BLaER1 (cell line): ENCODE data around the gene SGK2.
"Not testable (repeated sequence)": the region's sequence is repeated elsewhere in the genome, so short reads cannot be mapped to it uniquely, and the experiment has no call there.

ENCODE experiments used
- H3K27ac ChIP-seq: shearing (Covaris generic); formaldehyde crosslinking; 2 replicates; pipeline ENCODE4 v1.8.1; 2022
- H3K27me3 ChIP-seq: shearing (Covaris generic); formaldehyde crosslinking; 2 replicates; pipeline ENCODE4 v1.8.1; 2022
- H3K36me3 ChIP-seq: shearing (Covaris generic); formaldehyde crosslinking; 2 replicates; pipeline ENCODE4 v1.8.1; 2022
- H3K4me1 ChIP-seq: shearing (Covaris generic); formaldehyde crosslinking; 2 replicates; pipeline ENCODE4 v1.8.1; 2022
- H3K4me2 ChIP-seq: shearing (Covaris generic); formaldehyde crosslinking; 2 replicates; pipeline ENCODE4 v1.8.1; 2022
- H3K4me3 ChIP-seq: shearing (Covaris generic); formaldehyde crosslinking; 2 replicates; pipeline ENCODE4 v1.8.1; 2022
- H3K9ac ChIP-seq: shearing (Covaris generic); formaldehyde crosslinking; 2 replicates; pipeline ENCODE4 v1.8.1; 2022
- H3K9me3 ChIP-seq: shearing (Covaris generic); formaldehyde crosslinking; 2 replicates; pipeline ENCODE4 v1.8.1; 2022
- H4K20me1 ChIP-seq: shearing (Covaris generic); formaldehyde crosslinking; 2 replicates; pipeline ENCODE4 v1.8.1; 2022
- Cebpa-rat ChIP-seq: shearing (Covaris generic); IDR thresholded peaks from 2 replicates; pipeline ENCODE4 v1.8.1; 2022

The SGK2 gene

GRCh38 chr20:43586641-43587040 is 27.8 kb downstream of the SGK2 start:
- Histone ChIP-seq H3K27me3 (no peaks in the 10 kb centered on the region), H4K20me1 (peaks cover 4% of the 10 kb centered on the region; the same call in 1 of the 2 replicates), H3K9ac (no peak overlapping the region), H3K4me2 (no peak overlapping the region), H3K4me1 (peaks cover 12% of the 10 kb centered on the region), H3K9me3 (no peaks in the 10 kb centered on the region), H3K36me3 (no peaks in the 10 kb centered on the region), H3K4me3 (no peak overlapping the region), H3K27ac (no peak overlapping the region)
- TF ChIP-seq Cebpa-rat, result no peak

- not testable (repeated sequence) for H3K36me3 ChIP-seq, H3K9me3 ChIP-seq, H3K27me3 ChIP-seq, H3K4me2 ChIP-seq, H3K27ac ChIP-seq, H4K20me1 ChIP-seq, H3K9ac ChIP-seq, H3K4me3 ChIP-seq
- peaks cover 19% of the 10 kb centered on the region for H3K4me1 ChIP-seq
Observed at GRCh38 chr20:43588526-43588925, 29.7 kb downstream of the SGK2 start.

- peaks cover 9% of the 10 kb centered on the region; the same call in 1 of the 2 replicates for H4K20me1 ChIP-seq
- peak overlapping the region; percentile 89 for H3K4me2 ChIP-seq
- peak overlapping the region; percentile 91 for H3K9ac ChIP-seq
- peak overlapping the region; percentile 95 for H3K4me3 ChIP-seq
- H3K27ac ChIP-seq, result peak overlapping the region; percentile 96
- H3K9me3 ChIP-seq, result no peaks in the 10 kb centered on the region
- peaks cover 19% of the 10 kb centered on the region for H3K4me1 ChIP-seq
- peaks cover 16% of the 10 kb centered on the region for H3K36me3 ChIP-seq
- no peak for TF ChIP-seq Cebpa-rat
- H3K27me3 ChIP-seq, result no peaks in the 10 kb centered on the region
Observed at GRCh38 chr20:43590036-43590391, 31.2 kb downstream of the SGK2 start.

GRCh38 chr20:43590392-43591303 is 31.8 kb downstream of the SGK2 start, which contains the start of gene IFT52:
Gene IFT52, plus strand, starts transcription at chr20:43590937. Its CDS starts 3,762 bp downstream, at chr20:43594699.
- no peak for TF ChIP-seq Cebpa-rat
- peak within 1 kb of the TSS; percentile 95 for H3K4me3 ChIP-seq

GRCh38 chr20:43601960-43602359 is 43.1 kb downstream of the SGK2 start:
- H3K9ac ChIP-seq, H3K4me2 ChIP-seq, H3K9me3 ChIP-seq, H3K27me3 ChIP-seq, H3K27ac ChIP-seq, H3K4me3 ChIP-seq, H3K4me1 ChIP-seq: not testable (repeated sequence)
- 0 out of 2 replicates have a peak, but pooled peaks cover 10% of the 10 kb centered on the region for H4K20me1 ChIP-seq
- peaks cover 77% of the 10 kb centered on the region for H3K36me3 ChIP-seq

More at GRCh38 chr20:43590392-43591303, 31.8 kb downstream of the SGK2 start, which contains the start of gene IFT52:
- H3K9ac ChIP-seq, result peak within 1 kb of the TSS; percentile 91
- H3K27me3 ChIP-seq, result no peaks in the 10 kb centered on the region
- H3K4me2 ChIP-seq, result peak within 1 kb of the TSS; percentile 89
- peaks cover 9% of the 10 kb centered on the region; the same call in 1 of the 2 replicates for H4K20me1 ChIP-seq
- H3K9me3 ChIP-seq, result no peaks in the 10 kb centered on the region
- peaks cover 23% of the 10 kb centered on the region for H3K36me3 ChIP-seq
- peaks cover 19% of the 10 kb centered on the region for H3K4me1 ChIP-seq
- peak within 1 kb of the TSS; percentile 96 for H3K27ac ChIP-seq

GRCh38 chr20:43603124-43603523 is 44.3 kb downstream of the SGK2 start:
- H3K9ac ChIP-seq, result no peak overlapping the region
- TF ChIP-seq Cebpa-rat, result no peak
- H3K4me3 ChIP-seq, result no peak overlapping the region
- no peak overlapping the region for H3K4me2 ChIP-seq
- H3K27me3 ChIP-seq, result no peaks in the 10 kb centered on the region
- no peak overlapping the region for H3K27ac ChIP-seq
- no peaks in the 10 kb centered on the region for H3K4me1 ChIP-seq
- H3K36me3 ChIP-seq, result peaks cover 76% of the 10 kb centered on the region
- H3K9me3 ChIP-seq, result no peaks in the 10 kb centered on the region; the same call in 1 of the 2 replicates
- H4K20me1 ChIP-seq, result 0 out of 2 replicates have a peak, but pooled peaks cover 10% of the 10 kb centered on the region

- Histone ChIP-seq H4K20me1 (no peaks in the 10 kb centered on the region), H3K27me3 (no peaks in the 10 kb centered on the region), H3K36me3 (peaks cover 63% of the 10 kb centered on the region), H3K9ac (no peak overlapping the region), H3K4me1 (no peaks in the 10 kb centered on the region), H3K9me3 (no peaks in the 10 kb centered on the region; the same call in 1 of the 2 replicates), H3K4me2 (no peak overlapping the region), H3K27ac (no peak overlapping the region), H3K4me3 (no peak overlapping the region)
- no peak for TF ChIP-seq Cebpa-rat
Observed at GRCh38 chr20:43605715-43606114, 46.9 kb downstream of the SGK2 start.

- not testable (repeated sequence) for H4K20me1 ChIP-seq, H3K4me3 ChIP-seq, H3K27ac ChIP-seq, H3K4me1 ChIP-seq, H3K9ac ChIP-seq, H3K27me3 ChIP-seq, H3K9me3 ChIP-seq, H3K4me2 ChIP-seq
- peaks cover 76% of the 10 kb centered on the region for H3K36me3 ChIP-seq
Observed at GRCh38 chr20:43607278-43607677, 48.5 kb downstream of the SGK2 start.

GRCh38 chr20:43631598-43631997 is 72.8 kb downstream of the SGK2 start:
- Histone ChIP-seq H3K4me2 (no peak overlapping the region), H3K27me3 (no peaks in the 10 kb centered on the region), H3K27ac (no peak overlapping the region), H3K36me3 (peaks cover 90% of the 10 kb centered on the region), H3K4me1 (no peaks in the 10 kb centered on the region), H3K4me3 (no peak overlapping the region), H3K9me3 (no peaks in the 10 kb centered on the region), H4K20me1 (no peaks in the 10 kb centered on the region), H3K9ac (no peak overlapping the region)
- TF ChIP-seq Cebpa-rat, result no peak
